GM12891 (cell line): Measurements from ENCODE around the gene VIL1.

Experiments used
- DNase-seq: peaks from one replicate; pipeline ENCODE4 v3.0.0; 2011; ENCODE audit warnings: low spot score; ENCODE audit not compliant: insufficient read length
- FAIRE-seq: peaks from 2 replicates; lab custom pipeline; 2011; peaks lifted over from hg19 to GRCh38; lab: Jason Lieb, UNC
- PAX5 ChIP-seq: IDR thresholded peaks from 2 replicates; pipeline ENCODE4 v1.6.1; 2011; ENCODE audit warnings: low read length, moderate library complexity, mild to moderate bottlenecking; ENCODE audit not compliant: insufficient read depth, severe bottlenecking
- POLR2A ChIP-seq: IDR thresholded peaks from 2 replicates; pipeline ENCODE4 v1.6.1; 2011; ENCODE audit warnings: low read depth, low read length, control low read depth
- POLR2AphosphoS5 ChIP-seq: IDR thresholded peaks from 2 replicates; pipeline ENCODE4 v1.6.1; 2011; ENCODE audit warnings: low read depth, low read length, control low read depth
- POU2F2 ChIP-seq: IDR thresholded peaks from 2 replicates; pipeline ENCODE4 v1.6.1; 2011; ENCODE audit warnings: low read depth, mild to moderate bottlenecking, control low read depth, low read length, moderate library complexity
- SPI1 ChIP-seq: IDR thresholded peaks from 2 replicates; pipeline ENCODE4 v1.6.1; 2011; ENCODE audit warnings: low read depth, low read length, control low read depth
- TAF1 ChIP-seq: IDR thresholded peaks from 2 replicates; pipeline ENCODE4 v1.6.1; 2011; ENCODE audit warnings: low read depth, low read length, control low read depth

The VIL1 gene

GRCh38 chr2:218405086-218405745 is 13.7 kb upstream of the VIL1 start:
- FAIRE-seq: no peak
- DNase-seq: no peak
- TF ChIP-seq POLR2A: no peak
- TF ChIP-seq TAF1: no peak
- TF ChIP-seq POU2F2: no peak
- no peak for TF ChIP-seq PAX5
- TF ChIP-seq SPI1: no peak
- no peak for TF ChIP-seq POLR2AphosphoS5

GRCh38 chr2:218405746-218406208 is 13.1 kb upstream of the VIL1 start:
- DNase-seq (peak; percentile 44), FAIRE-seq (no peak)
- TF ChIP-seq POLR2AphosphoS5: no peak
- no peak for TF ChIP-seq POU2F2
- TF ChIP-seq SPI1: no peak
- no peak for TF ChIP-seq PAX5
- TF ChIP-seq TAF1: no peak
- no peak for TF ChIP-seq POLR2A

- TF ChIP-seq POLR2A (no peak), SPI1 (peak; percentile 57), POU2F2 (0 out of 2 replicates have a peak, but pooled peaks have one; percentile 3), PAX5 (no peak), POLR2AphosphoS5 (no peak), TAF1 (no peak)
- peak; percentile 91 for DNase-seq
- no peak for FAIRE-seq
Measured at GRCh38 chr2:218406209-218406948, 12.5 kb upstream of the VIL1 start.

- no peak for TF ChIP-seq TAF1
- 0 out of 2 replicates have a peak, but pooled peaks have one; percentile 4 for TF ChIP-seq POU2F2
- peak; percentile 25; the same call in 1 of the 2 replicates for TF ChIP-seq SPI1
- FAIRE-seq (peak; percentile 97), DNase-seq (no peak)
Measured at GRCh38 chr2:218406949-218407618, 11.8 kb upstream of the VIL1 start.

- no peak for TF ChIP-seq TAF1
- no peak for TF ChIP-seq POU2F2
- no peak for TF ChIP-seq SPI1
- TF ChIP-seq PAX5: no peak
- no peak for TF ChIP-seq POLR2A
- TF ChIP-seq POLR2AphosphoS5: no peak
- no peak for FAIRE-seq
- no peak for DNase-seq
Measured at GRCh38 chr2:218407717-218408116, 11.2 kb upstream of the VIL1 start.

- no peak for FAIRE-seq
- DNase-seq: no peak
- TF ChIP-seq POU2F2: no peak
- TF ChIP-seq POLR2AphosphoS5: no peak
- no peak for TF ChIP-seq SPI1
- TF ChIP-seq POLR2A: no peak
- TF ChIP-seq PAX5: no peak
- no peak for TF ChIP-seq TAF1
Measured at GRCh38 chr2:218418321-218418716, 604 bp upstream of the VIL1 start.

- FAIRE-seq (no peak), DNase-seq (no peak)
- no peak for TF ChIP-seq PAX5
- TF ChIP-seq POLR2AphosphoS5: no peak
- no peak for TF ChIP-seq POLR2A
- TF ChIP-seq TAF1: no peak
- no peak for TF ChIP-seq POU2F2
- TF ChIP-seq SPI1: no peak
Measured at GRCh38 chr2:218419630-218420216, 800 bp downstream of the VIL1 start.

- no peak for DNase-seq
- no peak for FAIRE-seq
- TF ChIP-seq POLR2A: no peak
- TF ChIP-seq SPI1: no peak
- TF ChIP-seq PAX5: no peak
- no peak for TF ChIP-seq POLR2AphosphoS5
- TF ChIP-seq TAF1: no peak
- TF ChIP-seq POU2F2: no peak
Measured at GRCh38 chr2:218421027-218421426, 2.1 kb downstream of the VIL1 start.

- FAIRE-seq: no peak
- TF ChIP-seq TAF1 (no peak), POLR2A (no peak), PAX5 (no peak), SPI1 (no peak), POLR2AphosphoS5 (no peak), POU2F2 (no peak)
- no peak for DNase-seq
Measured at GRCh38 chr2:218422403-218423086, 3.6 kb downstream of the VIL1 start.

GRCh38 chr2:218423584-218423983 is 4.7 kb downstream of the VIL1 start:
- DNase-seq: no peak
- FAIRE-seq: no peak

More at GRCh38 chr2:218423584-218423983, 4.7 kb downstream of the VIL1 start:
- TF ChIP-seq PAX5 (no peak), POLR2AphosphoS5 (no peak), TAF1 (no peak), SPI1 (no peak), POLR2A (no peak), POU2F2 (no peak)
